ENCODE measurements around the gene TANK. TPM values are rescaled to one million over a fixed set of nuclear protein-coding genes. Genes with fewer than 3 reads are reported as not detected.
A peak's percentile ranks its signal among the peaks of the same experiment; 100 is the strongest.
"Not testable (repeated sequence)": the region's sequence is repeated elsewhere in the genome, so short reads cannot be mapped to it uniquely, and the experiment has no call there.

Gene TANK
- total RNA-seq, 3 donors from 2014 or later (not counting 1 experiment from before 2014, with no cell fraction given): 68.9 to 121 (median 76.1) TPM

- H3K9me3 ChIP-seq (ENCODE audit: control insufficient read depth, insufficient read depth, low read length): no peaks in the 10 kb centered on the region
- DNase-seq (peak in 1 of 2 donors; percentile 16), ATAC-seq (no peak)
- no peaks in the 10 kb centered on the region for H3K36me3 ChIP-seq (ENCODE audit: control insufficient read depth, insufficient read depth, low read length)
- peak overlapping the region; percentile 60 for H3K27ac ChIP-seq (ENCODE audit: low read length)
- peak overlapping the region; percentile 85 to 87 for H3K27ac Mint-ChIP-seq
- intact Hi-C loops (cut with micrococcal nuclease): no loop called here
- H3K9me3 Mint-ChIP-seq: no peaks in the 10 kb centered on the region
- H3K27me3 Mint-ChIP-seq (ENCODE audit: low read depth in 2 of 2): no peaks in the 10 kb centered on the region
- H3K27me3 ChIP-seq (ENCODE audit: control insufficient read depth, insufficient read depth, low read length): peaks cover 15% of the 10 kb centered on the region
- peak overlapping the region; percentile 94 for H3K4me3 Mint-ChIP-seq
- H3K4me1 Mint-ChIP-seq: peaks cover 31 to 32% of the 10 kb centered on the region in 2 donors
- H3K36me3 Mint-ChIP-seq: no peaks in the 10 kb centered on the region
- peak overlapping the region; percentile 47 for H3K4me3 ChIP-seq (ENCODE audit: low read length)
- no peak for TF ChIP-seq CTCF (IDR thresholded peaks at IDR 0.05)
- WGBS (ENCODE audit: insufficient coverage): 72% methylated on average over 5 of the region's 5 CpGs
- peaks cover 5% of the 10 kb centered on the region for H3K4me1 ChIP-seq (ENCODE audit: control insufficient read depth, insufficient read depth, low read length)
These were observed 83.7 kb downstream of the TANK start for GRCh38 chr2:161243905-161244304.

- Histone ChIP-seq H3K4me3 (ENCODE audit: low read length) (peak overlapping the region; percentile 47), H3K27ac (ENCODE audit: low read length) (peak overlapping the region; percentile 60), H3K27me3 (ENCODE audit: control insufficient read depth, insufficient read depth, low read length) (peaks cover 18% of the 10 kb centered on the region)
- H3K4me1 ChIP-seq (ENCODE audit: control insufficient read depth, insufficient read depth, low read length); H3K27me3 Mint-ChIP-seq (ENCODE audit: low read depth in 2 of 2); H3K36me3 ChIP-seq (ENCODE audit: control insufficient read depth, insufficient read depth, low read length); H3K9me3 Mint-ChIP-seq; H3K9me3 ChIP-seq (ENCODE audit: control insufficient read depth, insufficient read depth, low read length); H3K36me3 Mint-ChIP-seq; intact Hi-C loops (cut with micrococcal nuclease): not testable (repeated sequence)
- DNase-seq: peak; percentile 29 to 82
- Mint-ChIP-seq H3K27ac (peak overlapping the region; percentile 85 to 87), H3K4me1 (peaks cover 31 to 32% of the 10 kb centered on the region in 2 donors), H3K4me3 (peak overlapping the region; percentile 94)
- WGBS (ENCODE audit: insufficient coverage): 4% methylated on average over 20 of the region's 53 CpGs
- ATAC-seq: peak; percentile 91 to 93 (median 92)
These were observed 84.4 kb downstream of the TANK start for GRCh38 chr2:161244387-161245260.

GRCh38 chr2:161245261-161245553 is 85.0 kb downstream of the TANK start:
- Histone ChIP-seq H3K36me3 (ENCODE audit: control insufficient read depth, insufficient read depth, low read length) (no peaks in the 10 kb centered on the region), H3K27me3 (ENCODE audit: control insufficient read depth, insufficient read depth, low read length) (peaks cover 21% of the 10 kb centered on the region), H3K4me1 (ENCODE audit: control insufficient read depth, insufficient read depth, low read length) (peaks cover 5% of the 10 kb centered on the region), H3K4me3 (ENCODE audit: low read length) (no peak overlapping the region), H3K27ac (ENCODE audit: low read length) (no peak overlapping the region), H3K9me3 (ENCODE audit: control insufficient read depth, insufficient read depth, low read length) (no peaks in the 10 kb centered on the region)
- H3K27me3 Mint-ChIP-seq (ENCODE audit: low read depth in 2 of 2): no peaks in the 10 kb centered on the region
- H3K4me1 Mint-ChIP-seq: peaks cover 31 to 32% of the 10 kb centered on the region in 2 donors
- no peaks in the 10 kb centered on the region for H3K36me3 Mint-ChIP-seq
- 53% methylated on average over 3 of the region's 5 CpGs for WGBS (ENCODE audit: insufficient coverage)
- TF ChIP-seq CTCF (IDR thresholded peaks at IDR 0.05): no peak
- H3K27ac Mint-ChIP-seq: peak overlapping the region; percentile 85 to 87
- DNase-seq (peak in 1 of 2 donors; percentile 23), ATAC-seq (no peak)
- peak overlapping the region; percentile 94 for H3K4me3 Mint-ChIP-seq
- intact Hi-C loops (cut with micrococcal nuclease): no loop called here
- H3K9me3 Mint-ChIP-seq: no peaks in the 10 kb centered on the region

- Histone ChIP-seq H3K4me1 (ENCODE audit: control insufficient read depth, insufficient read depth, low read length) (peaks cover 5% of the 10 kb centered on the region), H3K27me3 (ENCODE audit: control insufficient read depth, insufficient read depth, low read length) (peaks cover 24% of the 10 kb centered on the region), H3K36me3 (ENCODE audit: control insufficient read depth, insufficient read depth, low read length) (no peaks in the 10 kb centered on the region), H3K9me3 (ENCODE audit: control insufficient read depth, insufficient read depth, low read length) (no peaks in the 10 kb centered on the region), H3K27ac (ENCODE audit: low read length) (no peak overlapping the region), H3K4me3 (ENCODE audit: low read length) (no peak overlapping the region)
- intact Hi-C loops (cut with micrococcal nuclease): no loop called here
- no peaks in the 10 kb centered on the region for H3K36me3 Mint-ChIP-seq
- TF ChIP-seq CTCF (IDR thresholded peaks at IDR 0.05): no peak
- no peaks in the 10 kb centered on the region for H3K9me3 Mint-ChIP-seq
- peak overlapping the region; percentile 85 to 87 for H3K27ac Mint-ChIP-seq
- ATAC-seq (no peak), DNase-seq (no peak)
- WGBS (ENCODE audit: insufficient coverage): 60% methylated on average over 1 of the region's 2 CpGs
- no peaks in the 10 kb centered on the region for H3K27me3 Mint-ChIP-seq (ENCODE audit: low read depth in 2 of 2)
- peak overlapping the region; percentile 94 for H3K4me3 Mint-ChIP-seq
- H3K4me1 Mint-ChIP-seq: peaks cover 31 to 32% of the 10 kb centered on the region in 2 donors
These were observed 85.4 kb downstream of the TANK start for GRCh38 chr2:161245671-161246070.
